Neural cell (in vitro differentiated cells): ENCODE data around the gene PAX1.

Source experiments
- POLR2AphosphoS5 ChIP-seq: IDR thresholded peaks from 2 replicates; pipeline ENCODE4 v1.6.1; 2012
- RAD21 ChIP-seq: fragments of 450-650 bp; conservative IDR thresholded peaks from 2 replicates; pipeline ENCODE4 v1.6.1; 2014; ENCODE audit warnings: antibody characterized with exemption, mild to moderate bottlenecking, moderate library complexity

DNA sequence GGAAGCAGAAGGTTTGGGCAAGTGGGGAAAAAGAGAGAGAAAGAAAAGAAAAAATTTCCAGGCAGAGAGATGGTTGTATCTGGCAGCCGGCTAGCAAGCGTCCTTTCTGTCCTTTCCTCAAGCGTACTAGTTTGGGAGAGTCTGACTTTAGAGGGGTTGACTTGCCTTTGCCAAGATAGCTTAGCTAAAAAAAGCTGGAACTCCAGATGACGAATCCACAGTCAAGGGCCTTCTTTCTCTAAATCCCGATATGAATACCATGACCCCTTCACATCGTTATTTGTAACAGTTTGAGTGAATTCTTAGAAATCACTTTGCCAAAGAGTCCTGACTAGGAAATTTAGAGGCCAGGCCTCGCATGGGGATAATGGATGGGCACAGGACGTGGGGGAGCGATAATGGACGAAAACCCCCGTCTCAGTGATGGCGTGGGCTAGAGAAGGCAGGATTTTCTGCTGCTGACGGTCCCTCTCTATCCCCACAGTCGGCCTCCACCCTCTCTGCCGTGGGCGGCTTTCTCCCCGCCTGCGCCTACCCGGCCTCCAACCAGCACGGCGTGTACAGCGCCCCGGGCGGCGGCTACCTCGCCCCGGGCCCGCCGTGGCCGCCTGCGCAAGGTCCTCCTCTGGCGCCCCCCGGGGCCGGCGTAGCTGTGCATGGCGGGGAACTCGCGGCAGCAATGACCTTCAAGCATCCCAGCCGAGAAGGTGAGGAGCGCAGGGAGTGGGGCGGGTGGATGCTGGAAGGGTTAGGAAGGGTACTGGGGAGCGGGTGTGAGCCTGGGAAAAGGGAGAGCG, 3.5 kb downstream of the PAX1 start:
- TF ChIP-seq POLR2AphosphoS5 = no peak
- no peak for TF ChIP-seq RAD21
